ENCODE results near the gene CGB8. TPM values are rescaled to one million over a fixed set of nuclear protein-coding genes. Genes with fewer than 3 reads are reported as not detected.
A peak's percentile ranks its signal among the peaks of the same experiment; 100 is the strongest.

CGB8 gene
- total and polyA plus RNA-seq, 10 of the 15 experiments (the other 5 are each of a cell fraction or from before 2014, with no cell fraction given): not detected

DNA sequence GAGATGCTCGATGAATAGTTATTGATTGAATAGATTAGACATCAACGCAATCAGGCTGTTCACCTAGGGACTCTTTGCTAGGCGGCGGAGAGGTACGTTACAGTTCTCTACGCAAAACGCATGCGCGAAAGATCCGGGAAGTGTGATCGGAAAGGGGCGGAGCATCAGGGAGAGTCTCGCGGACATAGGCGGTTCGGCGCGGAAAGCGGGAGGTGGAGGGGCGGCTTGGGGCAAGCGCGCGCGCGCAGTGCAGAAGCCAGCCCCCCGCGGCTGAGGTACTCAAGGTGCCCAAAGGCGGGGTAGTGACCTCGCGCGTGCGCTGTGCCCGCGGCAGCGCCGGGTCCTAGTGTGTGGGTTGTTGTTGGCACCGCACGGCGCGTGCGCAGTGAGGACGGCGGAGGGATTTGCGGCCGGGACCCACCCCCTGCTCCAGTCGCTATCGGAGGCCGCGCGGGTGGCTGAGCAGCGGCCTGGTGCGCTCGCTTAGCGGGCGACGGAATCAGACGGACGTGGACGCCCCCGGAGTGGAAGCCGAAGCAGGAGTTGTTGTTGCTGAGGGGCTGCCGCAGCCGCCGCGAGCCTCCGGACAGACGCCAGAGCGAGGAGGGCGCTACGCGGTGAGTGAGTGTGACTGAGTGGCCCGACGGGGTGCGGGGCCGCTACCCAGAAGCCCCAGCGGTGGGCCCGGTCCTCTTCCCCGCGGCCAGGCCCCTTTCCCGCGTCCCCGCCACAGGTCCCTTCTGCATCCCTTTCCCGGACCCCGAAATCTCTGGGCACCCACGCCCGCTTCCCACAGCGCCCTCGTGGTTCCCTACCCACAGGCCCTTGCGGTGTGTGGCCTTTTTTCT lies 36.3 kb upstream of the CGB8 start, which contains the start of gene SNRNP70 (continued):
- TF ChIP-seq, protein P1, sequence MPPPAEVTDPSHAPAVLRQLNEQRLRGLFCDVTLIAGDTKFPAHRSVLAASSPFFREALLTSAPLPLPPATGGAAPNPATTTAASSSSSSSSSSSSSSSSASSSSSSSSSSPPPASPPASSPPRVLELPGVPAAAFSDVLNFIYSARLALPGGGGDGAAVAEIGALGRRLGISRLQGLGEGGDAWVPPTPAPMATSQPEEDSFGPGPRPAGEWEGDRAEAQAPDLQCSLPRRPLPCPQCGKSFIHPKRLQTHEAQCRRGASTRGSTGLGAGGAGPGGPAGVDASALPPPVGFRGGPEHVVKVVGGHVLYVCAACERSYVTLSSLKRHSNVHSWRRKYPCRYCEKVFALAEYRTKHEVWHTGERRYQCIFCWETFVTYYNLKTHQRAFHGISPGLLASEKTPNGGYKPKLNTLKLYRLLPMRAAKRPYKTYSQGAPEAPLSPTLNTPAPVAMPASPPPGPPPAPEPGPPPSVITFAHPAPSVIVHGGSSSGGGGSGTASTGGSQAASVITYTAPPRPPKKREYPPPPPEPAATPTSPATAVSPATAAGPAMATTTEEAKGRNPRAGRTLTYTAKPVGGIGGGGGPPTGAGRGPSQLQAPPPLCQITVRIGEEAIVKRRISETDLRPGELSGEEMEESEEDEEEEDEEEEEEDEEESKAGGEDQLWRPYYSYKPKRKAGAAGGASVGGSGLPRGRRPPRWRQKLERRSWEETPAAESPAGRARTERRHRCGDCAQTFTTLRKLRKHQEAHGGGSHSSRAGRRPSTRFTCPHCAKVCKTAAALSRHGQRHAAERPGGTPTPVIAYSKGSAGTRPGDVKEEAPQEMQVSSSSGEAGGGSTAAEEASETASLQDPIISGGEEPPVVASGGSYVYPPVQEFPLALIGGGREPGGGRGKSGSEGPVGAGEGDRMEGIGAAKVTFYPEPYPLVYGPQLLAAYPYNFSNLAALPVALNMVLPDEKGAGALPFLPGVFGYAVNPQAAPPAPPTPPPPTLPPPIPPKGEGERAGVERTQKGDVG (CRISPR knock-in tag; IDR thresholded peaks at IDR 0.05): no peak
- TF ChIP-seq TCF7 (IDR thresholded peaks at IDR 0.05; ENCODE audit: borderline replicate concordance) (no peak), MYB (IDR thresholded peaks at IDR 0.05; ENCODE audit: borderline replicate concordance, low read depth, low read length) (no peak), RELA (IDR thresholded peaks at IDR 0.05; ENCODE audit: borderline replicate concordance, partially characterized antibody) (no peak), IKZF2 (IDR thresholded peaks at IDR 0.05) (peak in 1 of 2 experiments; percentile 52; a peak in 1 of 4 replicates), SMAD1 (IDR thresholded peaks at IDR 0.05; ENCODE audit: low read depth, partially characterized antibody) (no peak), POU2F2 (IDR thresholded peaks at IDR 0.05; ENCODE audit: borderline replicate concordance, low read depth, low read length) (peak; percentile 84; the same call in 2 of the 3 replicates), PML (IDR thresholded peaks at IDR 0.05; ENCODE audit: low read length) (peak; percentile 91; the same call in 1 of the 2 replicates), NFIC (IDR thresholded peaks at IDR 0.05; ENCODE audit: low read depth, low read length) (no peak), NR2C2 (IDR thresholded peaks at IDR 0.05; ENCODE audit: borderline replicate concordance, control insufficient read depth, insufficient read length, low read depth) (no peak), SREBF2 (IDR thresholded peaks at IDR 0.05; ENCODE audit: low read length) (no peak), BHLHE40 (IDR thresholded peaks at IDR 0.05; ENCODE audit: borderline replicate concordance in 1 of 2, low read depth in 2 of 2, low read length in 1 of 2) (peak; percentile 36 to 88; a peak in 3 of 4 replicates), RAD51 (IDR thresholded peaks at IDR 0.05) (no peak), FOXM1 (IDR thresholded peaks at IDR 0.05; ENCODE audit: low read depth, low read length) (no peak), NBN (IDR thresholded peaks at IDR 0.05) (peak; percentile 80), ATF7 (IDR thresholded peaks at IDR 0.05; ENCODE audit: low read depth) (no peak), RCOR1 (conservative IDR thresholded peaks at IDR 0.05; ENCODE audit: low read depth, low read length) (peak; percentile 94), POLR2AphosphoS2 (IDR thresholded peaks at IDR 0.05; ENCODE audit: low read depth, low read length) (peak; percentile 79)
- TF ChIP-seq, protein P2, sequence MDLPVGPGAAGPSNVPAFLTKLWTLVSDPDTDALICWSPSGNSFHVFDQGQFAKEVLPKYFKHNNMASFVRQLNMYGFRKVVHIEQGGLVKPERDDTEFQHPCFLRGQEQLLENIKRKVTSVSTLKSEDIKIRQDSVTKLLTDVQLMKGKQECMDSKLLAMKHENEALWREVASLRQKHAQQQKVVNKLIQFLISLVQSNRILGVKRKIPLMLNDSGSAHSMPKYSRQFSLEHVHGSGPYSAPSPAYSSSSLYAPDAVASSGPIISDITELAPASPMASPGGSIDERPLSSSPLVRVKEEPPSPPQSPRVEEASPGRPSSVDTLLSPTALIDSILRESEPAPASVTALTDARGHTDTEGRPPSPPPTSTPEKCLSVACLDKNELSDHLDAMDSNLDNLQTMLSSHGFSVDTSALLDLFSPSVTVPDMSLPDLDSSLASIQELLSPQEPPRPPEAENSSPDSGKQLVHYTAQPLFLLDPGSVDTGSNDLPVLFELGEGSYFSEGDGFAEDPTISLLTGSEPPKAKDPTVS (IDR thresholded peaks at IDR 0.05; ENCODE audit: low read depth, low read length): no peak
- TF ChIP-seq, protein P3, sequence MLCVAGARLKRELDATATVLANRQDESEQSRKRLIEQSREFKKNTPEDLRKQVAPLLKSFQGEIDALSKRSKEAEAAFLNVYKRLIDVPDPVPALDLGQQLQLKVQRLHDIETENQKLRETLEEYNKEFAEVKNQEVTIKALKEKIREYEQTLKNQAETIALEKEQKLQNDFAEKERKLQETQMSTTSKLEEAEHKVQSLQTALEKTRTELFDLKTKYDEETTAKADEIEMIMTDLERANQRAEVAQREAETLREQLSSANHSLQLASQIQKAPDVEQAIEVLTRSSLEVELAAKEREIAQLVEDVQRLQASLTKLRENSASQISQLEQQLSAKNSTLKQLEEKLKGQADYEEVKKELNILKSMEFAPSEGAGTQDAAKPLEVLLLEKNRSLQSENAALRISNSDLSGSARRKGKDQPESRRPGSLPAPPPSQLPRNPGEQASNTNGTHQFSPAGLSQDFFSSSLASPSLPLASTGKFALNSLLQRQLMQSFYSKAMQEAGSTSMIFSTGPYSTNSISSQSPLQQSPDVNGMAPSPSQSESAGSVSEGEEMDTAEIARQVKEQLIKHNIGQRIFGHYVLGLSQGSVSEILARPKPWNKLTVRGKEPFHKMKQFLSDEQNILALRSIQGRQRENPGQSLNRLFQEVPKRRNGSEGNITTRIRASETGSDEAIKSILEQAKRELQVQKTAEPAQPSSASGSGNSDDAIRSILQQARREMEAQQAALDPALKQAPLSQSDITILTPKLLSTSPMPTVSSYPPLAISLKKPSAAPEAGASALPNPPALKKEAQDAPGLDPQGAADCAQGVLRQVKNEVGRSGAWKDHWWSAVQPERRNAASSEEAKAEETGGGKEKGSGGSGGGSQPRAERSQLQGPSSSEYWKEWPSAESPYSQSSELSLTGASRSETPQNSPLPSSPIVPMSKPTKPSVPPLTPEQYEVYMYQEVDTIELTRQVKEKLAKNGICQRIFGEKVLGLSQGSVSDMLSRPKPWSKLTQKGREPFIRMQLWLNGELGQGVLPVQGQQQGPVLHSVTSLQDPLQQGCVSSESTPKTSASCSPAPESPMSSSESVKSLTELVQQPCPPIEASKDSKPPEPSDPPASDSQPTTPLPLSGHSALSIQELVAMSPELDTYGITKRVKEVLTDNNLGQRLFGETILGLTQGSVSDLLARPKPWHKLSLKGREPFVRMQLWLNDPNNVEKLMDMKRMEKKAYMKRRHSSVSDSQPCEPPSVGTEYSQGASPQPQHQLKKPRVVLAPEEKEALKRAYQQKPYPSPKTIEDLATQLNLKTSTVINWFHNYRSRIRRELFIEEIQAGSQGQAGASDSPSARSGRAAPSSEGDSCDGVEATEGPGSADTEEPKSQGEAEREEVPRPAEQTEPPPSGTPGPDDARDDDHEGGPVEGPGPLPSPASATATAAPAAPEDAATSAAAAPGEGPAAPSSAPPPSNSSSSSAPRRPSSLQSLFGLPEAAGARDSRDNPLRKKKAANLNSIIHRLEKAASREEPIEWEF (IDR thresholded peaks at IDR 0.05; ENCODE audit: insufficient replicate concordance, low read depth, low read length): peak; percentile 55

Measured in GM12878 (cell line).